HFFc6 (cell line): Measurements from ENCODE around the gene ZNF451. TPM values are rescaled to one million over a fixed set of nuclear protein-coding genes. Genes with fewer than 3 reads are reported as not detected.

Experiments used
- DNase-seq: peaks from one replicate; pipeline ENCODE4 v3.0.0-alpha.2; 2018
- H3K27ac Mint-ChIP-seq: 2 replicates; pipeline ENCODE4 v1.8.0; 2020; ENCODE audit warnings: mild to moderate bottlenecking, mixed read lengths
- H3K27me3 Mint-ChIP-seq: 2 replicates; pipeline ENCODE4 v1.8.0; 2021; ENCODE audit warnings: mild to moderate bottlenecking, moderate library complexity, mixed read lengths; ENCODE audit not compliant: insufficient read depth
- H3K36me3 Mint-ChIP-seq: 2 replicates; pipeline ENCODE4 v1.8.0; 2021; ENCODE audit warnings: low read depth, mixed read lengths
- H3K4me1 Mint-ChIP-seq: 2 replicates; pipeline ENCODE4 v1.8.0; 2020; ENCODE audit warnings: low read depth, mixed read lengths
- H3K4me3 Mint-ChIP-seq: 2 replicates; pipeline ENCODE4 v1.8.0; 2020; ENCODE audit warnings: mild to moderate bottlenecking, moderate library complexity, mixed read lengths
- H3K9me3 Mint-ChIP-seq: 2 replicates; pipeline ENCODE4 v1.8.0; 2020; ENCODE audit warnings: mild to moderate bottlenecking, mixed read lengths
- total RNA-seq, 6 experiments: library from RNA; stranded (reverse); fragmentation: NEBNext Ultra II Directional; extraction: Animal tissue kit (Norgen Biotek cat#: 25700); gene quantifications; 2 replicates in 1 of 6; 3 replicates in 5 of 6; pipeline ENCODE4 v1.2.3, GENCODE V29; 2021
- TF ChIP-seq, protein P1 (sequence below): fragments of 200-600 bp; sonication (generic); IDR thresholded peaks from 2 replicates; pipeline ENCODE4 v1.5.0; 2021; ENCODE audit warnings: antibody characterized with exemption, mild to moderate bottlenecking

ZNF451 gene
- total RNA-seq, 6 experiments from 2014 or later: 47.0 to 54.2 (median 47.7) TPM

GRCh38 chr6:57216235-57217101 is 126.5 kb downstream of the ZNF451 start:
- Mint-ChIP-seq H3K36me3 (peaks cover 67% of the 10 kb centered on the region), H3K27ac (no peak overlapping the region), H3K27me3 (peaks cover 4% of the 10 kb centered on the region; the same call in 1 of the 2 replicates), H3K4me1 (peaks cover 79% of the 10 kb centered on the region), H3K4me3 (no peak overlapping the region), H3K9me3 (peaks cover 10% of the 10 kb centered on the region)
- TF ChIP-seq, protein P1, sequence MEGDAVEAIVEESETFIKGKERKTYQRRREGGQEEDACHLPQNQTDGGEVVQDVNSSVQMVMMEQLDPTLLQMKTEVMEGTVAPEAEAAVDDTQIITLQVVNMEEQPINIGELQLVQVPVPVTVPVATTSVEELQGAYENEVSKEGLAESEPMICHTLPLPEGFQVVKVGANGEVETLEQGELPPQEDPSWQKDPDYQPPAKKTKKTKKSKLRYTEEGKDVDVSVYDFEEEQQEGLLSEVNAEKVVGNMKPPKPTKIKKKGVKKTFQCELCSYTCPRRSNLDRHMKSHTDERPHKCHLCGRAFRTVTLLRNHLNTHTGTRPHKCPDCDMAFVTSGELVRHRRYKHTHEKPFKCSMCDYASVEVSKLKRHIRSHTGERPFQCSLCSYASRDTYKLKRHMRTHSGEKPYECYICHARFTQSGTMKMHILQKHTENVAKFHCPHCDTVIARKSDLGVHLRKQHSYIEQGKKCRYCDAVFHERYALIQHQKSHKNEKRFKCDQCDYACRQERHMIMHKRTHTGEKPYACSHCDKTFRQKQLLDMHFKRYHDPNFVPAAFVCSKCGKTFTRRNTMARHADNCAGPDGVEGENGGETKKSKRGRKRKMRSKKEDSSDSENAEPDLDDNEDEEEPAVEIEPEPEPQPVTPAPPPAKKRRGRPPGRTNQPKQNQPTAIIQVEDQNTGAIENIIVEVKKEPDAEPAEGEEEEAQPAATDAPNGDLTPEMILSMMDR: peak; percentile 64
- DNase-seq: no peak

GRCh38 chr6:57217270-57217669 is 127.3 kb downstream of the ZNF451 start:
- no peak for DNase-seq
- Mint-ChIP-seq H3K27ac (no peak overlapping the region; the same call in 1 of the 2 replicates), H3K27me3 (peaks cover 6% of the 10 kb centered on the region), H3K4me1 (peaks cover 73% of the 10 kb centered on the region), H3K4me3 (no peak overlapping the region), H3K9me3 (peaks cover 10% of the 10 kb centered on the region), H3K36me3 (peaks cover 65% of the 10 kb centered on the region)
- TF ChIP-seq, protein P1: no peak

Other genes with a start within 250 kb of the ZNF451 start
- gene BEND6, start 135.1 kb upstream of the ZNF451 start, total RNA-seq: 10 to 100 TPM in 3 of 6 experiments, 1 to 10 TPM in 3; 9.4 to 11.0 (median 10.0) TPM
- gene KIAA1586, start 43.5 kb upstream of the ZNF451 start, total RNA-seq: 10 to 100 TPM; 14.1 to 18.6 (median 16.4) TPM
- 10 to 100 TPM; 26.2 to 31.6 (median 28.3) TPM for gene BAG2, start 82.1 kb downstream of the ZNF451 start, total RNA-seq
- gene RAB23, start 132.1 kb downstream of the ZNF451 start, total RNA-seq: 10 to 100 TPM; 23.1 to 30.3 (median 28.9) TPM
- 10 to 100 TPM; 32.6 to 46.8 (median 43.0) TPM for gene PRIM2, start 227.4 kb downstream of the ZNF451 start, total RNA-seq